Measurements from ENCODE around the gene TMEM179. TPM values are rescaled to one million over a fixed set of nuclear protein-coding genes. Genes with fewer than 3 reads are reported as not detected.

The TMEM179 gene
- polyA plus RNA-seq, 3 donors from 2014 or later: not detected

GRCh38 chr14:104633276-104634137 is 28.9 kb upstream of the TMEM179 start:
- Mint-ChIP-seq H3K9me3 (peaks cover 5 to 6% (median 5%) of the 10 kb centered on the region in 6 donors), H3K4me3 (no peak overlapping the region), H3K4me1 (no peaks in the 10 kb centered on the region), H3K36me3 (no peaks in the 10 kb centered on the region), H3K27me3 (ENCODE audit: low read depth in 3 of 3) (peaks cover 1 to 5% (median 2%) of the 10 kb centered on the region in 3 donors), H3K27ac (no peak overlapping the region)
- no peak for DNase-seq

GRCh38 chr14:104632781-104633180 is 28.2 kb upstream of the TMEM179 start:
- no peak for DNase-seq
- Mint-ChIP-seq H3K4me3 (no peak overlapping the region), H3K9me3 (peaks cover 5 to 11% (median 6%) of the 10 kb centered on the region in 6 donors), H3K36me3 (no peaks in the 10 kb centered on the region), H3K4me1 (no peaks in the 10 kb centered on the region), H3K27ac (no peak overlapping the region), H3K27me3 (ENCODE audit: low read depth in 3 of 3) (peaks cover 1 to 5% (median 5%) of the 10 kb centered on the region in 3 donors)

- H3K27ac Mint-ChIP-seq: no peak overlapping the region
- H3K36me3 Mint-ChIP-seq: no peaks in the 10 kb centered on the region
- no peak for DNase-seq
- H3K4me3 Mint-ChIP-seq: no peak overlapping the region
- peaks cover 3 to 12% (median 7%) of the 10 kb centered on the region in 3 donors for H3K27me3 Mint-ChIP-seq (ENCODE audit: low read depth in 3 of 3)
- H3K9me3 Mint-ChIP-seq: peaks cover 5 to 12% (median 7%) of the 10 kb centered on the region in 6 donors
- no peaks in the 10 kb centered on the region for H3K4me1 Mint-ChIP-seq
These were observed 20.4 kb upstream of the TMEM179 start for GRCh38 chr14:104624939-104625338.

- Mint-ChIP-seq H3K27me3 (ENCODE audit: low read depth in 3 of 3) (peaks cover 8 to 21% (median 15%) of the 10 kb centered on the region in 3 donors), H3K36me3 (no peaks in the 10 kb centered on the region), H3K27ac (no peak overlapping the region), H3K4me1 (no peaks in the 10 kb centered on the region), H3K4me3 (no peak overlapping the region), H3K9me3 (no peaks in the 10 kb centered on the region)
- DNase-seq: no peak
These were observed 9.7 kb upstream of the TMEM179 start for GRCh38 chr14:104614126-104614812.

GRCh38 chr14:104611881-104612280 is 7.3 kb upstream of the TMEM179 start:
- H3K4me1 Mint-ChIP-seq: no peaks in the 10 kb centered on the region
- H3K4me3 Mint-ChIP-seq: no peak overlapping the region
- H3K9me3 Mint-ChIP-seq: no peaks in the 10 kb centered on the region
- peaks cover 7 to 15% (median 15%) of the 10 kb centered on the region in 3 donors for H3K27me3 Mint-ChIP-seq (ENCODE audit: low read depth in 3 of 3)
- no peak overlapping the region for H3K27ac Mint-ChIP-seq
- no peak for DNase-seq
- H3K36me3 Mint-ChIP-seq: no peaks in the 10 kb centered on the region

GRCh38 chr14:104610749-104611310 is 6.3 kb upstream of the TMEM179 start:
- Mint-ChIP-seq H3K27ac (no peak overlapping the region), H3K27me3 (ENCODE audit: low read depth in 3 of 3) (peaks cover 12 to 16% (median 14%) of the 10 kb centered on the region in 3 donors), H3K9me3 (no peaks in the 10 kb centered on the region), H3K4me3 (no peak overlapping the region), H3K4me1 (no peaks in the 10 kb centered on the region), H3K36me3 (no peaks in the 10 kb centered on the region)
- DNase-seq: no peak

- DNase-seq: no peak
- Mint-ChIP-seq H3K36me3 (no peaks in the 10 kb centered on the region), H3K27me3 (ENCODE audit: low read depth in 3 of 3) (peaks cover 12 to 19% (median 14%) of the 10 kb centered on the region in 3 donors), H3K27ac (no peak overlapping the region), H3K4me1 (no peaks in the 10 kb centered on the region), H3K4me3 (no peak overlapping the region), H3K9me3 (no peaks in the 10 kb centered on the region)
These were observed 5.1 kb upstream of the TMEM179 start for GRCh38 chr14:104609666-104610065.

GRCh38 chr14:104603711-104604401 is 716 bp downstream of the TMEM179 start:
- no peak overlapping the region for H3K4me3 Mint-ChIP-seq
- no peaks in the 10 kb centered on the region for H3K36me3 Mint-ChIP-seq
- peaks cover 9 to 22% (median 11%) of the 10 kb centered on the region in 3 donors for H3K27me3 Mint-ChIP-seq (ENCODE audit: low read depth in 3 of 3)
- DNase-seq: no peak
- H3K9me3 Mint-ChIP-seq: no peaks in the 10 kb centered on the region
- H3K27ac Mint-ChIP-seq: no peak overlapping the region
- H3K4me1 Mint-ChIP-seq: no peaks in the 10 kb centered on the region

GRCh38 chr14:104602933-104603325 is 1.6 kb downstream of the TMEM179 start:
- H3K27ac Mint-ChIP-seq: no peak overlapping the region
- H3K36me3 Mint-ChIP-seq: no peaks in the 10 kb centered on the region
- peaks cover 7 to 22% (median 11%) of the 10 kb centered on the region in 3 donors for H3K27me3 Mint-ChIP-seq (ENCODE audit: low read depth in 3 of 3)
- no peak overlapping the region for H3K4me3 Mint-ChIP-seq
- H3K4me1 Mint-ChIP-seq: no peaks in the 10 kb centered on the region
- no peak for DNase-seq
- no peaks in the 10 kb centered on the region for H3K9me3 Mint-ChIP-seq

GRCh38 chr14:104602315-104602932 is 2.1 kb downstream of the TMEM179 start:
- no peak for DNase-seq
- H3K27ac Mint-ChIP-seq: no peak overlapping the region
- no peak overlapping the region for H3K4me3 Mint-ChIP-seq
- H3K9me3 Mint-ChIP-seq: no peaks in the 10 kb centered on the region
- H3K27me3 Mint-ChIP-seq (ENCODE audit: low read depth in 3 of 3): peaks cover 7 to 22% (median 11%) of the 10 kb centered on the region in 3 donors
- no peaks in the 10 kb centered on the region for H3K4me1 Mint-ChIP-seq
- H3K36me3 Mint-ChIP-seq: no peaks in the 10 kb centered on the region

GRCh38 chr14:104601786-104602185 is 2.8 kb downstream of the TMEM179 start:
- no peak overlapping the region for H3K27ac Mint-ChIP-seq
- no peaks in the 10 kb centered on the region for H3K4me1 Mint-ChIP-seq
- H3K4me3 Mint-ChIP-seq: no peak overlapping the region
- no peaks in the 10 kb centered on the region for H3K36me3 Mint-ChIP-seq
- no peak for DNase-seq
- peaks cover 4 to 22% (median 11%) of the 10 kb centered on the region in 3 donors for H3K27me3 Mint-ChIP-seq (ENCODE audit: low read depth in 3 of 3)
- H3K9me3 Mint-ChIP-seq: no peaks in the 10 kb centered on the region

GRCh38 chr14:104600805-104601204 is 3.8 kb downstream of the TMEM179 start:
- Mint-ChIP-seq H3K9me3 (no peaks in the 10 kb centered on the region), H3K36me3 (no peaks in the 10 kb centered on the region), H3K4me1 (no peaks in the 10 kb centered on the region), H3K27ac (no peak overlapping the region), H3K4me3 (no peak overlapping the region), H3K27me3 (ENCODE audit: low read depth in 3 of 3) (peaks cover 0 to 20% (median 8%) of the 10 kb centered on the region in 3 donors)
- DNase-seq: no peak

GRCh38 chr14:104600141-104600643 is 4.4 kb downstream of the TMEM179 start:
- no peak overlapping the region for H3K4me3 Mint-ChIP-seq
- peaks cover 0 to 16% (median 6%) of the 10 kb centered on the region in 3 donors for H3K27me3 Mint-ChIP-seq (ENCODE audit: low read depth in 3 of 3)
- H3K4me1 Mint-ChIP-seq: no peaks in the 10 kb centered on the region
- DNase-seq: no peak
- no peak overlapping the region for H3K27ac Mint-ChIP-seq
- no peaks in the 10 kb centered on the region for H3K9me3 Mint-ChIP-seq
- H3K36me3 Mint-ChIP-seq: no peaks in the 10 kb centered on the region

Data from immature natural killer cell (primary cell).